SK-N-SH treated with all-trans-retinoic acid at 6 μM for 48 hours (cell line): ENCODE measurements around the gene CEP63.

Experiments
- ATAC-seq: fragments of 200-7000 bp; cut with Tn5 transposase; 3 replicates; pipeline ENCODE4 v1.9.1; 2020; ENCODE audit warnings: mild to moderate bottlenecking, moderate library complexity
- ARNTL ChIP-seq: fragments of 450-650 bp; formaldehyde crosslinking; IDR thresholded peaks from 2 replicates; pipeline ENCODE4 v1.5.0; 2020; ENCODE audit warnings: low read depth, mild to moderate bottlenecking, moderate library complexity, borderline replicate concordance
- BACH2 ChIP-seq: fragments of 250-450 bp; sonication (Bioruptor Pico); IDR thresholded peaks from 2 replicates; pipeline ENCODE4 v1.9.0; 2021; ENCODE audit warnings: mild to moderate bottlenecking, borderline replicate concordance
- CREB5 ChIP-seq: fragments of 250-450 bp; sonication (Bioruptor Pico); IDR thresholded peaks from 2 replicates; pipeline ENCODE4 v1.5.1; 2020; ENCODE audit warnings: low read depth, mild to moderate bottlenecking, moderate library complexity
- CSDC2 ChIP-seq: fragments of 250-450 bp; sonication (Bioruptor Pico); IDR thresholded peaks from 2 replicates; pipeline ENCODE4 v1.5.0; 2020; ENCODE audit warnings: mild to moderate bottlenecking, moderate library complexity
- CSRNP3 ChIP-seq: fragments of 250-450 bp; sonication (Bioruptor Pico); IDR thresholded peaks from 2 replicates; pipeline ENCODE4 v1.5.1; 2021; ENCODE audit warnings: mild to moderate bottlenecking, moderate library complexity
- ESRRG ChIP-seq: fragments of 250-450 bp; sonication (Bioruptor Pico); IDR thresholded peaks from 2 replicates; pipeline ENCODE4 v1.6.1; 2021; ENCODE audit warnings: mild to moderate bottlenecking
- GLIS3 ChIP-seq: fragments of 250-450 bp; sonication (Bioruptor Pico); IDR thresholded peaks from 2 replicates; pipeline ENCODE4 v1.5.0; 2020; ENCODE audit warnings: mild to moderate bottlenecking, moderate library complexity
- ISL1 ChIP-seq: fragments of 250-450 bp; sonication (Bioruptor Pico); IDR thresholded peaks from 2 replicates; pipeline ENCODE4 v2.1.2; 2022; ENCODE audit warnings: mild to moderate bottlenecking, moderate library complexity
- PPARA ChIP-seq: fragments of 250-450 bp; sonication (Bioruptor Pico); IDR thresholded peaks from 2 replicates; pipeline ENCODE4 v1.5.0; 2020; ENCODE audit warnings: mild to moderate bottlenecking, borderline replicate concordance
- RARB ChIP-seq: fragments of 250-450 bp; sonication (Bioruptor Pico); IDR thresholded peaks from 2 replicates; pipeline ENCODE4 v1.8.0; 2021; ENCODE audit warnings: mild to moderate bottlenecking, moderate library complexity
- SNAI2 ChIP-seq: fragments of 250-450 bp; sonication (Bioruptor Pico); IDR thresholded peaks from 2 replicates; pipeline ENCODE4 v1.5.0; 2020; ENCODE audit warnings: mild to moderate bottlenecking, moderate library complexity
- TCF4 ChIP-seq: fragments of 250-450 bp; sonication (Bioruptor Pico); IDR thresholded peaks from 2 replicates; pipeline ENCODE4 v1.8.0; 2021; ENCODE audit warnings: mild to moderate bottlenecking, moderate library complexity, borderline replicate concordance
- TOX ChIP-seq: fragments of 250-450 bp; sonication (Bioruptor Pico); IDR thresholded peaks from 2 replicates; pipeline ENCODE4 v1.8.0; 2021; ENCODE audit warnings: mild to moderate bottlenecking, moderate library complexity, borderline replicate concordance
- ZC3H10 ChIP-seq: fragments of 250-450 bp; sonication (Bioruptor Pico); IDR thresholded peaks from 2 replicates; pipeline ENCODE4 v1.5.1; 2021; ENCODE audit warnings: mild to moderate bottlenecking, moderate library complexity
- ZFP3 ChIP-seq: fragments of 250-450 bp; sonication (Bioruptor Pico); IDR thresholded peaks from 2 replicates; pipeline ENCODE4 v1.5.0; 2020; ENCODE audit warnings: mild to moderate bottlenecking, moderate library complexity
- ZFP30 ChIP-seq: fragments of 450-650 bp; formaldehyde crosslinking; IDR thresholded peaks from 2 replicates; pipeline ENCODE4 v1.5.0; 2022; ENCODE audit warnings: mild to moderate bottlenecking, moderate library complexity
- ZNF565 ChIP-seq: fragments of 450-650 bp; formaldehyde crosslinking; conservative IDR thresholded peaks from 2 replicates; pipeline ENCODE4 v1.5.0; 2020; ENCODE audit warnings: low read depth, mild to moderate bottlenecking, moderate library complexity
- ZNF70 ChIP-seq: fragments of 450-650 bp; formaldehyde crosslinking; IDR thresholded peaks from 2 replicates; pipeline ENCODE4 v1.5.0; 2020; ENCODE audit warnings: mild to moderate bottlenecking, moderate library complexity
- ZNF8 ChIP-seq: fragments of 450-650 bp; formaldehyde crosslinking; IDR thresholded peaks from 2 replicates; pipeline ENCODE4 v1.5.0; 2020; ENCODE audit warnings: mild to moderate bottlenecking, moderate library complexity
- TF ChIP-seq, protein P1 (sequence below): fragments of 250-450 bp; sonication (Bioruptor Pico); IDR thresholded peaks from 2 replicates; pipeline ENCODE4 v1.5.0; 2020; ENCODE audit warnings: mild to moderate bottlenecking, moderate library complexity
- TF ChIP-seq, protein P2 (sequence below): fragments of 250-450 bp; sonication (Bioruptor Pico); IDR thresholded peaks from 2 replicates; pipeline ENCODE4 v1.8.0; 2020; ENCODE audit warnings: mild to moderate bottlenecking, moderate library complexity, borderline replicate concordance
- TF ChIP-seq, protein P3 (sequence below): fragments of 250-450 bp; sonication (Bioruptor Pico); IDR thresholded peaks from 2 replicates; pipeline ENCODE4 v1.8.0; 2021; ENCODE audit warnings: low read depth, mild to moderate bottlenecking, moderate library complexity, borderline replicate concordance

CEP63 gene

DNA sequence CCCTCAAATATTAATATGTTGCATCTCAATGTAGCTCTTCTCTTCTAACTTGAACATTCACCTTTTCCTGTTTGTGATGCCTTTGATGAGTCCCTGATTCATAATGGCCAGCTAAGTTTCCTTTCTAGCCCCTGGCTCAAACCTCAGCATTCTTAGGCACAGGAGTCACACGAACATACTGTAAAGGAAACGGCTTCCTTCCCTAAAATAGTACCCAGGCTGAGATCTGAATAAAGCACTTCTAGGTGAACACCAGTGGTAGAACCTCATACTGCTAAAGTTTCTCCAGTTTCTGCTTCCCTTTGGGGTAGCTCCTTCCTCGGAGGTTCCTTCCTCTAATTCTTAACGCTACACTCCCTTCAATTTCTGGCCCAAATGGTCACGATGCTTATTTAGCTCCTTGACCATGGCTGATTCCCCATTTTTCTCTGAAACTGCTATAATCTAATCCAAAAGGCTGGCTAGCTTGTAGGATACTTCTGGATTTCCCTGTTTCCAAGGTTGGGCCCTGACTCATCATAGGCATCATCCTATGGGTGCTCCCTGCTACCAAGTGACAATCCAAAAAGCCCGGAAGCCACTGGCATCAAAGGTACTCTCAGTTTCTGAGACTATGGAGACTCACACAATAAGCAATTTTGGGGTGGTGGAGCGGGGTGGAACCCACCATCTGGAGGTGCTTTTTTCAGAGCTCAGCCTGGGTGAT lies 2.5 kb upstream of the CEP63 start:
- TF ChIP-seq ZNF8 (CRISPR knock-in tag), result no peak
- TF ChIP-seq TCF4 (CRISPR knock-in tag), result no peak
- TF ChIP-seq CREB5 (CRISPR knock-in tag), result no peak
- TF ChIP-seq PPARA, result no peak
- TF ChIP-seq ESRRG (CRISPR knock-in tag), result no peak
- TF ChIP-seq GLIS3 (CRISPR knock-in tag), result no peak
- TF ChIP-seq CSRNP3 (CRISPR knock-in tag), result no peak
- no peak for TF ChIP-seq ARNTL (CRISPR knock-in tag)
- TF ChIP-seq ZFP3 (CRISPR knock-in tag), result no peak
- no peak for TF ChIP-seq CSDC2
- no peak for TF ChIP-seq ZNF70 (CRISPR knock-in tag)
- ATAC-seq, result no peak; the same call in 2 of the 3 replicates

- TF ChIP-seq ZNF70 (CRISPR knock-in tag) (peak; percentile 49; the same call in 1 of the 2 replicates), ZNF565 (CRISPR knock-in tag) (no peak)
- TF ChIP-seq, all 23 proteins: peak for 1
- ATAC-seq, result no peak; the same call in 2 of the 3 replicates
Observed at GRCh38 chr3:134485075-134485717, 661 bp upstream of the CEP63 start.

GRCh38 chr3:134486577-134487041 lies 752 bp downstream of the CEP63 start:
- peak; percentile 27 for ATAC-seq

More at GRCh38 chr3:134486577-134487041, 752 bp downstream of the CEP63 start:
- no peak for TF ChIP-seq ZNF70 (CRISPR knock-in tag)
- TF ChIP-seq, protein P1, sequence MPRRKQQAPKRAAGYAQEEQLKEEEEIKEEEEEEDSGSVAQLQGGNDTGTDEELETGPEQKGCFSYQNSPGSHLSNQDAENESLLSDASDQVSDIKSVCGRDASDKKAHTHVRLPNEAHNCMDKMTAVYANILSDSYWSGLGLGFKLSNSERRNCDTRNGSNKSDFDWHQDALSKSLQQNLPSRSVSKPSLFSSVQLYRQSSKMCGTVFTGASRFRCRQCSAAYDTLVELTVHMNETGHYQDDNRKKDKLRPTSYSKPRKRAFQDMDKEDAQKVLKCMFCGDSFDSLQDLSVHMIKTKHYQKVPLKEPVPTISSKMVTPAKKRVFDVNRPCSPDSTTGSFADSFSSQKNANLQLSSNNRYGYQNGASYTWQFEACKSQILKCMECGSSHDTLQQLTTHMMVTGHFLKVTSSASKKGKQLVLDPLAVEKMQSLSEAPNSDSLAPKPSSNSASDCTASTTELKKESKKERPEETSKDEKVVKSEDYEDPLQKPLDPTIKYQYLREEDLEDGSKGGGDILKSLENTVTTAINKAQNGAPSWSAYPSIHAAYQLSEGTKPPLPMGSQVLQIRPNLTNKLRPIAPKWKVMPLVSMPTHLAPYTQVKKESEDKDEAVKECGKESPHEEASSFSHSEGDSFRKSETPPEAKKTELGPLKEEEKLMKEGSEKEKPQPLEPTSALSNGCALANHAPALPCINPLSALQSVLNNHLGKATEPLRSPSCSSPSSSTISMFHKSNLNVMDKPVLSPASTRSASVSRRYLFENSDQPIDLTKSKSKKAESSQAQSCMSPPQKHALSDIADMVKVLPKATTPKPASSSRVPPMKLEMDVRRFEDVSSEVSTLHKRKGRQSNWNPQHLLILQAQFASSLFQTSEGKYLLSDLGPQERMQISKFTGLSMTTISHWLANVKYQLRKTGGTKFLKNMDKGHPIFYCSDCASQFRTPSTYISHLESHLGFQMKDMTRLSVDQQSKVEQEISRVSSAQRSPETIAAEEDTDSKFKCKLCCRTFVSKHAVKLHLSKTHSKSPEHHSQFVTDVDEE (CRISPR knock-in tag), result no peak
- no peak for TF ChIP-seq ZNF565 (CRISPR knock-in tag)
- no peak for TF ChIP-seq CSDC2
- no peak for TF ChIP-seq ISL1 (CRISPR knock-in tag)
- TF ChIP-seq TOX, result no peak
- no peak for TF ChIP-seq PPARA
- TF ChIP-seq, protein P2, sequence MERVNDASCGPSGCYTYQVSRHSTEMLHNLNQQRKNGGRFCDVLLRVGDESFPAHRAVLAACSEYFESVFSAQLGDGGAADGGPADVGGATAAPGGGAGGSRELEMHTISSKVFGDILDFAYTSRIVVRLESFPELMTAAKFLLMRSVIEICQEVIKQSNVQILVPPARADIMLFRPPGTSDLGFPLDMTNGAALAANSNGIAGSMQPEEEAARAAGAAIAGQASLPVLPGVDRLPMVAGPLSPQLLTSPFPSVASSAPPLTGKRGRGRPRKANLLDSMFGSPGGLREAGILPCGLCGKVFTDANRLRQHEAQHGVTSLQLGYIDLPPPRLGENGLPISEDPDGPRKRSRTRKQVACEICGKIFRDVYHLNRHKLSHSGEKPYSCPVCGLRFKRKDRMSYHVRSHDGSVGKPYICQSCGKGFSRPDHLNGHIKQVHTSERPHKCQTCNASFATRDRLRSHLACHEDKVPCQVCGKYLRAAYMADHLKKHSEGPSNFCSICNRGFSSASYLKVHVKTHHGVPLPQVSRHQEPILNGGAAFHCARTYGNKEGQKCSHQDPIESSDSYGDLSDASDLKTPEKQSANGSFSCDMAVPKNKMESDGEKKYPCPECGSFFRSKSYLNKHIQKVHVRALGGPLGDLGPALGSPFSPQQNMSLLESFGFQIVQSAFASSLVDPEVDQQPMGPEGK, result no peak
- TF ChIP-seq RARB (CRISPR knock-in tag), result no peak
- no peak for TF ChIP-seq ARNTL (CRISPR knock-in tag)
- TF ChIP-seq ZFP30 (CRISPR knock-in tag), result no peak
- TF ChIP-seq, protein P3, sequence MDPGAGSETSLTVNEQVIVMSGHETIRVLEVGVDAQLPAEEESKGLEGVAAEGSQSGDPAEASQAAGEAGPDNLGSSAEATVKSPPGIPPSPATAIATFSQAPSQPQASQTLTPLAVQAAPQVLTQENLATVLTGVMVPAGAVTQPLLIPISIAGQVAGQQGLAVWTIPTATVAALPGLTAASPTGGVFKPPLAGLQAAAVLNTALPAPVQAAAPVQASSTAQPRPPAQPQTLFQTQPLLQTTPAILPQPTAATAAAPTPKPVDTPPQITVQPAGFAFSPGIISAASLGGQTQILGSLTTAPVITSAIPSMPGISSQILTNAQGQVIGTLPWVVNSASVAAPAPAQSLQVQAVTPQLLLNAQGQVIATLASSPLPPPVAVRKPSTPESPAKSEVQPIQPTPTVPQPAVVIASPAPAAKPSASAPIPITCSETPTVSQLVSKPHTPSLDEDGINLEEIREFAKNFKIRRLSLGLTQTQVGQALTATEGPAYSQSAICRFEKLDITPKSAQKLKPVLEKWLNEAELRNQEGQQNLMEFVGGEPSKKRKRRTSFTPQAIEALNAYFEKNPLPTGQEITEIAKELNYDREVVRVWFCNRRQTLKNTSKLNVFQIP (CRISPR knock-in tag), result no peak
- TF ChIP-seq SNAI2 (CRISPR knock-in tag), result no peak
- no peak for TF ChIP-seq CREB5 (CRISPR knock-in tag)
- TF ChIP-seq ZFP3 (CRISPR knock-in tag), result no peak
- TF ChIP-seq TCF4 (CRISPR knock-in tag), result no peak
- no peak for TF ChIP-seq BACH2 (CRISPR knock-in tag)
- TF ChIP-seq ESRRG (CRISPR knock-in tag), result no peak
- no peak for TF ChIP-seq ZC3H10 (CRISPR knock-in tag)
